Spleen (tissue), 11 donors: Measurements from ENCODE around the gene MYO1G. TPM values are rescaled to one million over a fixed set of nuclear protein-coding genes. Genes with fewer than 3 reads are reported as not detected.

Experiments
- DNase-seq: peaks from one replicate; pipeline ENCODE4 v3.0.0-alpha.2; 2020
- H3K27ac ChIP-seq, 8 donors: fragments of 200-600 bp; sonication (generic) in 7 of 8; 1 replicate in 4 of 8; 2 replicates in 4 of 8; pipeline versions ENCODE4 v1.5.0 to v1.8.0; 2016 to 2021; ENCODE audit warnings: inconsistent platforms in 4 of 8, mild to moderate bottlenecking in 4 of 8, moderate library complexity in 1 of 8
- H3K27me3 ChIP-seq, 7 donors: fragments of 200-600 bp; sonication (generic) in 6 of 7; replicated peaks in 1 of 7; 1 replicate in 4 of 7; 2 replicates in 3 of 7; pipeline versions ENCODE4 v1.5.0 to v1.8.0; 2016 to 2021; ENCODE audit warnings: inconsistent platforms in 3 of 7, mild to moderate bottlenecking in 1 of 7
- H3K36me3 ChIP-seq, 6 donors: fragments of 200-600 bp; sonication (generic) in 5 of 6; 1 replicate in 4 of 6; 2 replicates in 2 of 6; pipeline versions ENCODE4 v1.5.0 to v1.8.0; 2016 to 2021; ENCODE audit warnings: inconsistent platforms in 2 of 6
- H3K4me1 ChIP-seq, 6 donors: fragments of 200-600 bp; sonication (generic) in 5 of 6; 1 replicate in 3 of 6; 2 replicates in 3 of 6; pipeline versions ENCODE4 v1.5.0 to v1.8.0; 2016 to 2021; ENCODE audit warnings: inconsistent platforms in 3 of 6
- H3K4me3 ChIP-seq, 8 donors: fragments of 200-600 bp; sonication (generic) in 7 of 8; 1 replicate in 4 of 8; 2 replicates in 4 of 8; pipeline versions ENCODE4 v1.5.0 to v1.8.0; 2016 to 2021; ENCODE audit warnings: inconsistent platforms in 4 of 8, mild to moderate bottlenecking in 4 of 8, moderate library complexity in 2 of 8
- H3K9me3 ChIP-seq, 8 donors: fragments of 200-600 bp; sonication (generic) in 7 of 8; 1 replicate in 4 of 8; 2 replicates in 4 of 8; pipeline versions ENCODE4 v1.5.0 to v1.8.0; 2016 to 2021; ENCODE audit warnings: inconsistent platforms in 4 of 8
- CTCF ChIP-seq, 11 experiments: fragments of 200-600 bp in 7 of 11; fragments of 450-650 bp in 4 of 11; sonication (generic) in 4 of 11; IDR thresholded peaks in 8 of 11; conservative IDR thresholded peaks in 3 of 11; 1 replicate in 7 of 11; 2 replicates in 4 of 11; pipeline versions ENCODE4 v1.4.0 to v1.8.0; 2016 to 2021; ENCODE audit warnings: antibody characterized with exemption in 11 of 11, inconsistent platforms in 4 of 11, mild to moderate bottlenecking in 1 of 11
- POLR2A ChIP-seq, 3 donors: fragments of 450-650 bp; IDR thresholded peaks; one replicate each; pipeline ENCODE4 v1.5.1; 2017; ENCODE audit warnings: antibody characterized with exemption in 3 of 3, mild to moderate bottlenecking in 1 of 3
- POLR2AphosphoS5 ChIP-seq, 3 donors: sonication (generic); formaldehyde crosslinking; IDR thresholded peaks; one replicate each; pipeline ENCODE4 v1.5.1; 2017; ENCODE audit warnings: antibody characterized with exemption in 3 of 3
- WGBS, 5 donors: extraction: QIAGEN DNeasy Blood & Tissue Kit in 3 of 5; methylation state at CpG; one replicate each; pipeline versions ENCODE4 v1.1.5 to v1.1.7; 2013 to 2018; 5-methylcytosine and 5-hydroxymethylcytosine counted together
- intact Hi-C: fragments of 100-400 bp; cut with DNase I; formaldehyde crosslinking; loops from one replicate; pipeline ENCODE4 v1.15.0; 2023; ENCODE audit warnings: low total_unique reads
- polyA plus RNA-seq, 3 donors: library from polyadenylated mRNA; stranded (reverse); fragments of 200-250 nt; gene quantifications; one replicate each; pipeline ENCODE4 v1.2.1, GENCODE V29; 2013
- total RNA-seq, 7 donors: library from RNA; depleted of rRNA in 3 of 7; stranded (reverse); fragments of >200 nt in 3 of 7; fragmentation: NEBNext Ultra II Directional in 4 of 7; extraction: Animal tissue kit (Norgen Biotek cat#: 25700) in 4 of 7; gene quantifications; one replicate each; pipeline versions ENCODE4 v1.1.0 to v1.2.1, GENCODE V29; 2016 to 2021
- donor health status: healthy with polysubstance abuse.
- donor health status: DM: no; HTN: no; CAD: no; lungs with moderate emphysema.
- donor health status: DM: no; HTN: no; CAD: no.
- donor health status: Bipolar disorder and iron deficiency.
- donor health status: healthy.
- donor health status: DM: no; HTN: no; CAD: no.
- donor health status: DM: yes; HTN: yes; CAD: no.

MYO1G gene
- total and polyA plus RNA-seq, 10 donors = 27.9 to 68.6 (median 59.1) TPM

DNA sequence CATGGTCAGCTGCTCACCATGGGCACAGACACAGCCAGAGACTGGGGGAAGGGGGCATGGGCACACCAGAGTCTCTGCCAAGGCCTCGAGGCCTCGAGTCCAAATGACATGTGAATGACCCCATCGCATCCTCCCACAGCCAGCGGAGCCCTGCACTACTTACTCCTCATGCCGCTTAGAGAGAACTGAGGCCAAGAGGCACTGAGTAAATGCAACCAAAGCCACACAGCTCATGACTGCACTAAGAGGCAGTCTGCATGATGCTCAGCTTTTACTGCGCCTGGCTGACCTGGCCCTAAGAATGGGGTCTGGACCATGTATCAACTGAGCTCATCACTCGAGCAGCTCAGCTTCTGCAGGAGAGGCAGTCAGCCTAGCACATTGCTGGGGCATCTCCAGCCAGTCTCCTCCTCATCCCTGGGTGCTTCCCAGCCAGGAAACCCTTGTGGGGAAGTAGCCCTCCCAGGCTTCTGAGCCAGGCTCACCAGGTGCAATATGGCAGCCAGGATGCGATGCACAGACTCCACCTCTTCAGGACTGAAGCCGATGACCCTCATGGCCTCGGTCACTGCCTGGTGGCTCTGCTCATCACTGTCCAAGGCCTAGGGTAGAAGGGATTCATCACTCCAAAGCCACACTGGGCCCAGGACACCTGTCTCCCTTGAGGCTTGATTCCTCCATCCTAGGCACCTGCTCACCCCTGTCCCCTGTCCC is 7.5 kb downstream of the MYO1G start:
- DNase-seq = peak; percentile 70
- Histone ChIP-seq H3K9me3 (no peaks in the 10 kb centered on the region), H3K27ac (peak overlapping the region in 1 of 8 donors; percentile 21), H3K4me3 (no peak overlapping the region), H3K36me3 (peaks cover 0 to 100% (median 64%) of the 10 kb centered on the region in 6 donors), H3K4me1 (peaks cover 0 to 38% (median 13%) of the 10 kb centered on the region in 6 donors), H3K27me3 (no peaks in the 10 kb centered on the region)
- intact Hi-C loops = loop anchor here (10.0 kb wide), 1 partner anchor 53 kb away; no protein-coding TSS in a partner anchor
- WGBS, 5 donors = 88 to 94% (median 89%) methylated on average over 5 to 10 of the region's 10 CpGs
- TF ChIP-seq POLR2AphosphoS5 (IDR thresholded peaks at IDR 0.05) (no peak), CTCF (IDR thresholded peaks at IDR 0.05 in 8 of 11, conservative IDR thresholded peaks at IDR 0.05 in 3 of 11) (no peak), POLR2A (IDR thresholded peaks at IDR 0.05) (no peak)

DNA sequence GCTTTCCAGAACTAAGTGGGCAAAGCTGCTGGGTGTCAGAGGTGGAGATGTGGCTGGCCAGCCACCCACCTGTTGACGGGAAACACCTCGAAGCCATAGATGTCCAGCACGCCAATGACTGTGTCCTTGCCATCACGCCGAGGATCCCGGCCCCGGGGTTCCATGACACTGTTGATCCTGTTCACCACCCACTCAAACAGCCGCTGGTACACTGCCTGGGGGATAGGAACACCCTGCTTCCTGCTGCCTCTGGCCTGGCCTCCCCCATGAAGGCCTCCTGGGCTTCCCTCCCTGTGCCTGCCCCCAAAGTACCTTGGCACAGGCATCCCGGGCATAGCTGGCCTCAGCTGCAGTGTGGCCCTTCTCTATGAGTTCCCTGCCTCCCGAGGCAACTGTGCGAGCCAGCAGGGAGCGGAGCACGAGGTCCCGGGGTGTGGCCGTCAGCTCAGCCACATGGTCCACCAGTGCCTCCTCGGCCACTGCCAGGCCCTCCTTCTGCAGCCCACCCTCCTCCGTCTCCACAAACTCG is 8.2 kb downstream of the MYO1G start:
- intact Hi-C loops = loop anchor here (10.0 kb wide), 1 partner anchor 54 kb away; no protein-coding TSS in a partner anchor
- Histone ChIP-seq H3K27me3 (no peaks in the 10 kb centered on the region), H3K4me1 (peaks cover 0 to 31% (median 8%) of the 10 kb centered on the region in 6 donors), H3K27ac (no peak overlapping the region), H3K4me3 (no peak overlapping the region), H3K9me3 (no peaks in the 10 kb centered on the region), H3K36me3 (peaks cover 0 to 100% (median 63%) of the 10 kb centered on the region in 6 donors)
- no peak for DNase-seq
- TF ChIP-seq POLR2A (IDR thresholded peaks at IDR 0.05) (no peak), CTCF (IDR thresholded peaks at IDR 0.05 in 8 of 11, conservative IDR thresholded peaks at IDR 0.05 in 3 of 11) (no peak), POLR2AphosphoS5 (IDR thresholded peaks at IDR 0.05) (peak in 1 of 3 donors; percentile 53)
- WGBS, 5 donors = 90 to 96% (median 92%) methylated on average over 16 to 18 of the region's 18 CpGs

DNA sequence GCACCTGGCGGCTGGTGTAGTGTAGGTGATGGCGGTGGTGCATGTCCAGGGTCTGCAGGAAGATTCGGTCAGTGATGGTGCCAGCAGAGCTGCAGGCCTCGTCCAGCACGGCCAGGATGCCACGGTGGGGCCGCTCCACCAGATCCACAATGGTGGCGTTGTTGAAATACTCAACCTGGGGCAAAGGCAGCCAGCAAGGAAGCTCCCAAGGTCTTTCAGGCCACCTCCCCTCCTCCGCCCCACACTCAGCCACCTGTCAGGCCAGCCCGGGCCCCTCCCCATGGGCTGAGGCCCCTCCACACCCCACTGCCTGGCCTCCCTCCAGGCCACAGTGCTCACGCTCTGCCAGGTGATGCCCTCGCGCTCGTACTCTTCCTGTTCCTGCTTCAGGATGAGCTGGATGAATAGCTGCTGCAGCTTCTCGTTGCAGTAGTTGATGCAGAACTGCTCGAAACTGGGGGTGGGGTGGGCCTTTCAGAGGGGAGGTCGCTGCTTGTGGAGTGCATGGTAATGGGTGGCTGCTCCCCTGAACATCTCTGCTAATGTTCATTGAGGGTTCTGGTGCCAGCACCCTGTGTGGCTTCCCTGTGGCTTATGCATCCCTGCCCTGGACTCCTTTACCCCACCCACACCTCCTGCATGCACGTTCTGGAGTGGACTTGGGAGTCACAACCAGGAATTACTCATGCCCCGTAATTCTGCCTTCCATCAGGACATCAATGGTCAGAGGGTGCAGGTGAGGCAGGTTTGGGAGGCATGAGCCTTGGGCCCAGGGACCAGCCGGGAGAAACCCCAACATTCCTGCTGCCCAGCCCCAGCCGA is 8.9 kb downstream of the MYO1G start:
- WGBS, 5 donors = 79 to 89% (median 82%) methylated on average over 13 to 21 of the region's 21 CpGs
- H3K4me1 ChIP-seq = peaks cover 0 to 24% (median 7%) of the 10 kb centered on the region in 6 donors
- intact Hi-C loops = loop anchor here (10.0 kb wide), 1 partner anchor 55 kb away; no protein-coding TSS in a partner anchor
- TF ChIP-seq CTCF (IDR thresholded peaks at IDR 0.05 in 8 of 11, conservative IDR thresholded peaks at IDR 0.05 in 3 of 11) (no peak), POLR2AphosphoS5 (IDR thresholded peaks at IDR 0.05) (peak in 1 of 3 donors; percentile 38), POLR2A (IDR thresholded peaks at IDR 0.05) (no peak)
- DNase-seq = peak; percentile 66
- H3K4me3 ChIP-seq = no peak overlapping the region
- H3K27ac ChIP-seq = no peak overlapping the region
- peaks cover 0 to 100% (median 63%) of the 10 kb centered on the region in 6 donors for H3K36me3 ChIP-seq
- H3K27me3 ChIP-seq = no peaks in the 10 kb centered on the region
- no peaks in the 10 kb centered on the region for H3K9me3 ChIP-seq
